ENCODE measurements around the gene GPR25.

Gene GPR25

DNA sequence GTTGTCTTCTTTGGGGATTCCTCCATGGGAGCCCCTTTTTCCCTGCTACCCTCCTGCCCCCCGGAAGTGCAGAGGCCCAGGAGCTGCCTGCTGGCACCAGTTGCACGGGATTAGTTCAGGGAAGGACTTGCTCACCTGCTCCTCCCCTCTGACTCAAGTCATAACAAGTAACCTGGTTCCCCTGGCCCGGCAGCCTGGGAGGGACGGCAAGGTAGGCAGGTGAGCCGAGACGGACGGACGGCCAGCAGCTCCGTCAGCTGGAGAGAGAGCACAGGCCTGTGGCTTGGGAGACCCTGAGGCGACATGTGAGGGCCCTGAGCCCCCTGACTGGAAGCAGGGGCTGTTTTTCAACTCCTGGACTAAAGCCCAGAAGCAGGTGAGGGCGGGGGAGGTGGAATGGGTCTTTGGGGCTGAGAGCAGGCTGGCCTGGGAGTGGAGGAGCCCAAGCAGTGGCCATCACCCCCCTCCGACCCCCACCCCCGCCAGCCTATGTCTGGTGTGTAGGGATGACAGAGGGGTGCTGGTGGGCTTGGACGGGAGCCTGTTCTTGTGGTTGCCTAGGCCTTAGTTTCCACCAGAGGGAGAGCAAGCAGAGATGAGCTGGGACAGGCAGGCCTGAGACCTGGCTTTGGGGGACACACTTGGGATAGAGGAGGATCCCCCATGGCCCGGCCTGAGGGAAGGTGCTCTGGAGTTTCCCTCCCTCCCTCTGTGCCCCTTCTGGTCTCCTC is 22.1 kb downstream of the GPR25 start, which contains the start of gene INAVA:
TSS of gene INAVA (plus strand) at position 189 of the 731 bp plus-strand sequence. CDS start 3,501 bp downstream, outside the sequence.
- peak; percentile 36 for DNase-seq (ENCODE audit: low spot score)

DNA sequence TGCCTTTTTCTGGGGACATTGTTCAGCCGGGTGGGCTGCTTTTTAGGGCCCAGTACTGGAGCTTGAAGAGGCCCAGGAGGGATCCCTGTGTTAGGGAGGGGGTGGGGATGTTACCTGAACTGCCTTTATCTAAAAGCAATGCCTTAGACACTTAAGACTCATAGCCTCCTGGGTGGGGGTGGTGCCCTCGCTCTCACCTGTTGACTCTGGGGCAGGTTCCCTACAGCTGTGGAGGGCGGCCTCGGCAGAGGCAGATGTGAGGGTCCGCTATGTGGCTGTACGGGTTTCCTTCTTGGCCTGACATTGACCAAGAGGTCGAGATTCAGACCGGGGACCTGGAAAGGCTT is 22.6 kb downstream of the GPR25 start:
- no peak for DNase-seq (ENCODE audit: low spot score)

DNA sequence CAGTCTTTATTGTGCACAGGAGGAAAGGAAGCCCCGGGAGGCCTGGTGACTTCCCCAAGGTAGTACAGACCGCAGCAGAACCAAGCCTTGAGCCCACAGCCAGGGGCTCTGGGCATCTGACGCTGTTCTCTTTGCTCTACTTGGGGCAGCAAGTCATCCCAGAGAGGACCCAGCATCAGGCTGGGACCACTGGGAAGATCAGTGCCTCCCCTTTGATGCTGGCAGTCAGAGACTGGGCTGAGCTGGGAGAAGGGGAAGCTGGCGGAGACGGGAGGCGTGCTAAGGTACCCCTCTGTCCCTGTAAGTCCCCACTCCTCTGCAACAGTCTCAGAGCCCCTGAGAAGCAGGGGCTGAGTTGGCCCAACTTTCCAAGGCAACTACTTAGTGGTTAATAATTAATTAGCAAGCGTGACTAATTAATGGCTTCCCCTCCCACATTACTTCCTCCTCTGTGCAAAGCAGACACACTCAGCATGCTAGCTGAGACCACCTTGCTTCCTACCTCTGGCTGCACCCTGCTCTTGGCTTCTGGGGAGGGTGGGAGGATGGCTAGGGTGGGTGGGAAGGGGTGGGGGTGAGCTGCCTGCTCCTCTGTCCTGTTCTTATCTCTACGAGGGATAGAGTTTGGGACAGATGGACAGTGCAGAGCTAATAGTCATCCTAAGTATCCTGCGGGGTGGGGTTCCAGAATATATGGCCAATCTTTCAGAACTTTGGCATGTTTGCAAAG is 23.2 kb downstream of the GPR25 start:
- DNase-seq (ENCODE audit: low spot score) = no peak

DNA sequence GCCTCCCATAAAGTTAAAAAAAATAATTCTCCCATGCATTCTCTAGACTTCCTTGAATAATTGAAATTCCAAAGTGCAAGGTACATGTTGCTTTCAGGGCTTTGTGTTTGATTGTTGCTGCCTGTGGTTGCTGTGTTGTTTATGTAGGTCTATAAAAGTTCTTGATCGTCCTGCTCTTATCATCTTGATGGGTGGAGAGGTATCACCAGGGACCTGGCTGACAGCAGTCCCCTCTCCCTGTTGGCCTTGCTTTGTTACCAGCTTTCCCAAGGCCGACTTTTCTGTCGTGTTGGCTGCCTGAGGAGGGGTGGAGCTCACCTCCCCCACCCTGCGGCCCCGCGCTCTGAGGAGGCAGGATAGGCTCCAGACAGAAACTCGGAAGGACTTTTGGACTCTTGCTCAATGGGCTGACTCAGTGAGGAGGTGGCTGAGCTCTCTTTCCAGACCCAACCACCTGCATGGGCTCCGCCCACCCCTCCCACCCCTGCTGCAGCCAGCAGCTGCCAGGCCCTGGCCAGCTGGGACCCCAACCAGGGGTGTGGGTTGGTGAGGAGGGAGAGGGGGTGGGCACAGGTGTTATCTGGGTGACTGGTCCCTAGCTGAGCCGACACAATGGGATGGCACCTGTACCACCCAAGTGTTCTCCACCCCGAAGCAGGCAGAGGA is 23.9 kb downstream of the GPR25 start:
- no peak for DNase-seq (ENCODE audit: low spot score)

DNA sequence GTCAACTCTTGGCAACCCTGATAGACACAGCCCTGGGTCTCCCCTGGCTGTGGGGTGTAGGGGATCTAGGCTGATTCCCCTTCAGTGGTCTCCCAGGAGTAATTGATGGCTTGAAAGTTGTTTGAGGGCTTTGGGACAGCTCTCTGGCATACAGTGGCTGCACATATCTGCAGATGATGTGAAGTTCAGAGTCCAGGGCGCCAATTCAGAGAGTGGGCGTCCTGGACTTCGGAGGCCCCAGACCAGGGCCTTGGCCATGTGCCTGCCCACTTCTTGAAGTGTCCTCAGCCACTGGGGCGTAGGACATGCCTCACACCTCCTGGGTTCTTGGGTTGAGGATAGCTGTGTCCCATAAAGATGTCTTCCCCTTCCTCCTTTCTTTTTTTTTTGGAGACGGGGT is 24.5 kb downstream of the GPR25 start:
- DNase-seq (ENCODE audit: low spot score) = no peak

DNA sequence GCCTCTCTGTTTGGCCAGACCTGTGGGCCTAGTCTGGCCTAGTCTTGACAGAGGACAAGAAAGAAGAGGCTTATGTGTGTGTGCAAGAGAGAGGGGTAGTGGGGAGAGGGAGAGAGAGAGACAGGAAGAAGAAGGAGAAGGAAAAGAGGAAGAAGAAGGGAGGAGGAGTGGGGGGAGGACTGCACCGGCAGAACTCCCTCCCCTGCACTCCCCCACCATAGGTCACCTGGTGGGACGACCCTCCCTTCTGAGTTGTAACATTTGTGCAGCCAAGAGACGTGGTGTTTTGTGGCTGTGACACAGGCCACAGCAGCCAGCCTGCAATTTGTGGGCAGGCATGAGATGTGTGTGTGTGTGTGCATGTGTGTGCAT is 26.2 kb downstream of the GPR25 start:
- no peak for DNase-seq (ENCODE audit: low spot score)

DNA sequence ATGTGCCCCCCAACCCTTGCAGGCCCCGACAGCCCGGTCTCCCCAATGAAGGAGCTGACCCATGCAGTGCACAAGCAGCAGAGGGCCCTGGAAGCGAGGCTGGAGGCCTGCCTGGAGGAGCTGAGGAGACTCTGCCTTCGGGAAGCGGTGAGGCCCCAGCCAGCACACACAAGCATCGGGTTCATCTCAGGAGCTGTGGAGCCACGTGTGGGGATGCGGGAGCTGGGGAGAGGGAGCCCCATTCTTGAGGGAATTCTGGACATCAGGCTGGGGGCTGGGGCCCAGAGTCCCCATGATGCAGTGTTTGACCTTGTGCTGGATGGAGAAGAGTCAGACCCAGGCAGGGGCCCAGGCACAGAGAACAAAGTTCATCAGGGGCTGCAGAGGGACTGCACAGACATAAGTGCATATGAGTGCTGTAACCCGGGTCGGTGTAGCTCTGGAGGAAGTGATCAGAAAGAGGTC is 26.7 kb downstream of the GPR25 start:
- DNase-seq (ENCODE audit: low spot score) = no peak

DNA sequence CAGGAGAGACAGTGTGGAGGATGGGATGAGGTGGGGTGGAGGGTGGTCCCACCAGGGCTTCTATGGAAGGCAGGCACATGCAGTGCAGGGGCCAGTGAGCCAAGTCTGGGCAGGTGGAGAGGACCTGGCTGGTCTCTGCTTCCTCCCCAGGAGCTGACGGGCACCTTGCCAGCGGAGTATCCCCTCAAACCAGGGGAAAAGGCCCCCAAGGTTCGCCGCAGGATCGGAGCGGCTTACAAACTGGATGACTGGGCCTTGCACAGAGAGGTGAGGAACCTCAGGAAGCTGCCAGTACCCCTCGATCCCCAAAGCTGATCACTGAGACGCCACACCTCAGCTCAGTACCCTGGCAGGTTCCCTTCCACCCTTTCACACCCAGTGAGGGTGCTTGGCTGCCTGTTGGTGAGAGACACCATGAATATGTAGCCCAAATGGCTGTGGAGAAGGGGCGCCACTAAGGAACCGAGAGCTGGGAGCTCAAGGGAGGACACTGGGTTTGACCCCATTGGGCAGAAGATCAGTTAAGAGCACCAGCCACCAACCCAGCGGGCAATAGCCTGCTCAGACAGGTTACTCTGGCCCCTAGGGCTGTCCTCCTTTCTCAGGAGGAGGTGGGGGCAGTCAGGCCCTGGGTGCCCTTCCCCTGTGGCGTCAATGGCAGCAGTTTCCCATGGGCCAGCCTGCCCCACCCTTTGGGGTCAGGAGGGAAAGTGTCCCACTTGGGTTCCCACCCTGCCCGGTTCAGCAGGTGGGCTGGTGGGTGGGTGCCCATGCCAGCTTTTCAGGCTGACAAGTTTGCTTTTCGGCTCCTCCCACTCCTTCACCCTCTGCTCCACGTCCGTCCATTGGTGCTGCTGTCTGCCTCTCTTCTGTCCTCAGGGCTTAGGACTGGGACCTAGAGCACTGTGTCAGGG is 27.4 kb downstream of the GPR25 start:
- no peak for DNase-seq (ENCODE audit: low spot score)

DNA sequence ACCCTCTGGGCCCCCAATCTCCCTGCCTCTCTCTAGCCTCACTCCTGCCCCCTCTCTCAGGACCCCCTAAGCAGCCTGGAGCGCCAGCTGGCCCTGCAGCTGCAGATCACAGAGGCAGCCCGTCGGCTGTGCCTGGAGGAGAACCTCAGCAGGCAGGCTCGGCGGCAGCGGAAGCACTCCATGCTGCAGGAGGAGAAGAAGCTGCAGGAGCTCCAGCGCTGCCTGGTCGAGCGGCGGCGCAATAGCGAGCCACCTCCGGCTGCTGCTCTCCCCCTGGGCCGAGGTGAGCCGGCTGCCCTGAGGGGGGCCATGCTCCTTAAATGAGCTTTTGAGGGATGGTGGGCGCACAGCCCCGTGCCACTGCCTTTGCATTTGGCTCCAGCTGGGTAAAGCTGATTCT is 28.1 kb downstream of the GPR25 start:
- peak; percentile 38 for DNase-seq (ENCODE audit: low spot score)

DNA sequence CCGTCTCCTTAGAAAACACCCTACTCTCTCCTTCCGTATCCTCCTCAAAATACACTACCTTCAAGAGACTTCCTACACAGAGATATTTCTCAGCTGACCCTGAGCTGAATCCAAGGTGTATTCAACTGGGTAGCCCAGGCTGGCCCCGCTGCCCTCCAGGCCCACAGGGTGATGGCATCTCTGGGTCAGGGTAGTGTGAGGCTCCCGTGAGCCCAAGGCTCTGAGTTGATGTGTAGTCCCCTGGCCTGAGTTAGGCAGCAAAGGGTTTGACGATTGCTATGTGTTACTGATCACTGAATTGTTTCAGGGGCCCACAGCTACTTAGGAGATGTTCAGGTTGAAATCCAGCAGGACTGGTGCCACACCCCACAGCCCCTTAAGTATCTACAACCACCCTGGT is 28.6 kb downstream of the GPR25 start:
- no peak for DNase-seq (ENCODE audit: low spot score)

DNA sequence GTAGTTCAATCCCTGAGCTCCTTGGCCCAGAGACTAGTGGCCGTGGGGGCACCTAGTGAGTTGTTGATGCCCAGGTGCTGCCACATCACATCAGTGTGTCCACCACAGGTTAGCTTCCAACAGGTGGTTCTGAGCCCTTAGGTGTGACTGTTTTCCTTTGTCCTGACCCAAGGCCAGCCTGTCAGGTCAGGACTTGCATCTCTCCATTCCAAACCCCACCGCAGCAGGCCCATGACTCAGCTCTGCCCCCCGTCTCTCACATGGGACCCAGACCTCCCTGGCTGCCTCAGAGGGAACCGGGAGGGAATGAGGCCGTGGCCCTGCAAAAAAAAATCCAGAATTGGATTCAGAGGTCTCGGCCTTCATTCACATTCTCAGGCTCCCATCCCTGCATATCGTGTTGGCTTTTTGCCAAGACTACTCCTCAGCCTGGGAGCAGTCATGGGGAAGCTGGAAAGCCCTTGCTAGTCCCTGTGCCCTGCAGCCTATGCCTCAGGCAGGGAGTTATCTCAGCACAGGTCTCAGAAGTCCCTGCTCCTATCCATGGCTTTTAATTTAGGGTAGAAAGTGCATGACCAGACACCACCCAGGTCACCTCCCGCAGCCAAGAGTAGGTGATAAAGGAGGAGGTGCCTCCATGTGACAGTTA is 29.1 kb downstream of the GPR25 start:
- DNase-seq (ENCODE audit: low spot score) = no peak

DNA sequence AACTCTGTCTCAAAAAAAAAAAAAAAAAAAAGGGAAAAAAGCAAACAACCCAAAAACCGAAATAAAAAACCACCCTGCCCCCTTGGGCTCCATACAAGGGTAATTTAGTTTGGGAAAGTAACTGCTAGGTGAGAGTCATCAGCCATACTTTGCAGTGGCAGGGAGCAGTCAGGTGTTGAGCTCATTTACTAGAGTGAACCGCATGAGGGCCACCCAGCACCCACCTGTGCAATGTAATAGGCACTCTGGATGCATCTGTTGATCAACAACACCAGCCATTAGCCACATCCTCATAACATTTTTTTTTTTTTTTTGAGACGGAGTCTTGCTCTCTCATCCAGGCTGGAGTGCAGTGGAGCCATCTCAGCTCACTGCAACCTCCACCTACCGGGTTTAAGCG is 31.0 kb downstream of the GPR25 start:
- DNase-seq (ENCODE audit: low spot score) = no peak

DNA sequence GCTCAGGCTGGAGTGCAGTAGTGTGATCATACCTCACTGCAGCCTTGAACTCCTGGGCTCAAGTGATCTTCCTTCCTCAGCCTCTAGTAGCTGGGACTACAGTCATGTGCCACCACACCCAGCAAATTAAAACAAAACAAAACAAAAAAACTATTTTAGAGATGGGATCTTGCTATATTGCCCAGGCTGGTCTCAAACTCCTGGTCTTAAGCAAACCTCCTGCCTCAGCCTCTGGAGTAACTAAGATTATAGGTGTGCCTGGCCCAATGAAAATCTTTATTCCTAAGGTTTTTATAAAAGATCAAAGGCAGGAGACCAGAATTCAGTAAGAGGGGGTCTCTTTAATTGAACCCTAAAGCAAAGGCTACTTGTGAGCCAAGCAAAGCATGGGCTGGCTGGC is 32.0 kb downstream of the GPR25 start:
- no peak for DNase-seq (ENCODE audit: low spot score)

DNA sequence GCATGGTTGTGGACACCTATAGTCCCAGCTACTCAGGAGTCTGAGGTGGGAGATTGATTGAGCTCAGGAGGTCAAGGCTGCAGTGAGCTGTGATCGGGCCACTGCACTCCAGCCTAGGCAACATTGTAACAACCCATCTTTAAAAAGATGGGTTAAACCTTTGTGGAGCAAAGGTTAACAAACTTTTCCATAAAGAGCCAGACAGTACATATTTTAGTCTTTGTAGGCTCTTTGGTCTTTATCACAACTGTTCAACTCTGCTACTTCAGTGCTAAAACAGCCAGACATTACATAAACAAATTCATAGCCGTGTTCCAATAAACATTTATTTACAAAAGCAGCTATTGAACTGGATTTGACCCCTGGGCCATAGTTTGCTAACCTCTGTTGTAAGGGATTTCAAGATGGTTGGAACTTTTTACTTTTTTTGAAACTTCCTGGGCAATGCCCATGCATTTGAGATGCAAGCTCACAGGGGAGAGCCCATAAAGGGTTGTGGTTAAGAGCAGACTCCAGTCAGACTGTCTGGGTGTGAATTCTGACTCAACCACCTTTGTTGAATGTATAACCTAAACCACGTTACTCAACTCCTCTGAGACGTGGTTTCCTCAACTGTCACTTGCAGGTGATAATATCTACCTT is 32.8 kb downstream of the GPR25 start:
- DNase-seq (ENCODE audit: low spot score) = no peak

DNA sequence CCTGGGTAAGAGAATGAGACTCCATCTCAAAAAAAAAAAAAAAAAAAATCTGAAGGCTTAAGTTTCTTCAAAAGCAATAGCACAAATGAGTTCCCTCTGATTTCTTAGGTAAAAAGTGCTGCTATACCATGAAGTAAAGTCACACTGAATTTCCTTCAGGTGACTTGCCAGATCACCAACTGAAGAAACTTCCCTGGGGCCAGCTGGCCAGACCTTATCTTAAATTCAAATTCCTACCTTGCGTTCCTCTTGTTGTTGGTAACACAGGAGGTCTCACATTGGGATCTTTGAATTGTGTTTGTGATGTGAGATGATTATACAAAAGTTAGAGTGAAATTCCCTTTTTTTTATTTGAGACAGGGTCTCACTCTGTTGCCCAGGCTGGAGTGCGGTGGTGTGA is 33.7 kb downstream of the GPR25 start:
- DNase-seq (ENCODE audit: low spot score) = no peak

DNA sequence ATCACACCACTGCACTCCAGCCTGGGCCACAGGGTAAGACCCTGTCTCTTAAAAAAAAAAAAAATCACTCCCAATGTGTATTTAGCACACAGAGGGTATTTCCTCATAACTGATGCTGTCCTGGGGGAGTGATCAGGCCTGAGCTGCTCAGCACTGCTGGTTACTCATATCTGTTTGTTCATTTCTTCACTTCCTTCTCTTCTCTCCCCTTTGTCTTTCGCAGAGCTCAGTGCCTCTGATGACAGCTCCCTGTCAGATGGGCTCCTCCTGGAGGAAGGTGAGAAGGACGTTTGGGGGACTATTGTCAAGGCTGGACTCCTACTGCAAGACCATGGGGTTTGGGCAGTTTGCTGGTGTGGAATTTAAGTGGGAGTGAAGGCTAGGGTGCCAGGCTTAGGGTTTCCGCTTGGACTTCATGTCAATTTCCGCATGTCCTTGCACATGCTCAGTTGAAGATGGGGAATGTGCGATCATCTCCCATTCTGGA is 34.9 kb downstream of the GPR25 start:
- no peak for DNase-seq (ENCODE audit: low spot score)

DNA sequence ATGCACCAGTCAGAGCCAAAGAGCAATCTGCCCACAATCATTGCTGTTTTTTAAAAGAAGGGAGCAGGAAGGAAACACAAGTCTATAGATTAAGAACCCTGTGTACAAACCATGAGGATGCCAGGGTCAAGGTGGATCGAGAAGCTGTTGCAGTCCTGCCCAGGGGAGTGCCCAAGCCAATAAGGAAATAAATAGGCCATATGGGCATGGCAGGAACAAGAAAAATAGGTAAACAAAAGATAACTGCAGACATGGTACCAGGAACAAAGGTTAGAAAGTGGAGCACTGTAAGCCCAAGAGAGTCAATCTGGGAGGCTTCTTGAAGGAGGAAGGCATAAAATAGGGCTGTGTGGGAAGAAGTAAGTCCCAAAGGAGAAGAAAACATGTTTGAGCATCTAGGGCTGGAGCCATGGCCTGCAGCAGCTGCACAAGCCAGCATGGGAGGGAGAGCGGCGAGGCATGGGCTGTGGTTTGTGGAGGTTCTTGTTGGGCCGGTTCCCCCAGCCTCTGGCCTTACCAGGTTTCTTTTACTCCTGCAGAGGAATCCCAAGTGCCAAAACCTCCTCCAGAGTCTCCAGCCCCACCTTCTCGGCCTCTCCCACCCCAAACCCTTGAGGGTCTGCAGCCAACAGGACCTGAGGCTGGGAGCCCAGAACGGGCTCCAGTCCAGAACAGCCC is 35.5 kb downstream of the GPR25 start:
- DNase-seq (ENCODE audit: low spot score) = no peak

DNA sequence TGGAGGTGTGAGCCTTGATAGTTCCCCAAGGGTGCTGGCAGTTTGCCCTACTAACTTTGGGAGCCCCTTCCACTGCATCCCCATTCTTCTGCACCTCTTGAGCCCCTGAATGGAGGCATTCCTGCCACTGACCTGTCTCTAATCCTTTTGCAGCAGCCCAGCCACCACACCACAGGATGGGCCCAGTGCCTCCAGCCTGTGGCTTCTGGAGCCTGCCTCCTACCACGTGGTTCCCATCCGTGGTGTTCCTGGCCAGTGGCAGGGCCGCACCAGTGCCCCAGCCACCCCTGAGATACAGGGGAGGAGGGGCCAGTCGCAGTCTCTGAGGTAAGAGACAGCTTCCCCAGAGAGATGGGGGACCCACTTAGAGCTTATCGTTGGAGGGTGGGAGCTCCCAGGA is 36.3 kb downstream of the GPR25 start:
- DNase-seq (ENCODE audit: low spot score) = no peak

DNA sequence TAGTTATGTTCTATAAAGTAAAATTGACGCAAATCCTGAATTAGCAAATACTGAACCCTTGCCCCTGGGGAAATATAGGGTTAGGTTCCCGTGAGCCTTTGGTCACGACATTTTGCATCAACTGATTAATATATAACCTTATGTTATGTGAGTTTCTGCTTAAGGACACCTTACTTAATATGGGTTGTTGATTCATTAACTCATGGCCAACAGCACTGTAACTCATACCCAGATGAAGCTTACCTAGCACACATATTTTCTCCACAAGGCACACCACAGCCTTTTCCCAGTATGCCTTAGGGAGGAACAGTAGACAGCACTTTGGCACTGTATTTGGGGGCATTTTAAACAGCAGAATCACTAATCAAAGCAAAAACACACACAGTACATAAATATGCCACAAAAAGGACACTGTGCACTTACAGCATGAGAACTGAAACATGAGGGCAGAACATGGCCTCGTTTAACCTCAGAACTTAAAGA is 37.0 kb downstream of the GPR25 start:
- DNase-seq (ENCODE audit: low spot score) = no peak

DNA sequence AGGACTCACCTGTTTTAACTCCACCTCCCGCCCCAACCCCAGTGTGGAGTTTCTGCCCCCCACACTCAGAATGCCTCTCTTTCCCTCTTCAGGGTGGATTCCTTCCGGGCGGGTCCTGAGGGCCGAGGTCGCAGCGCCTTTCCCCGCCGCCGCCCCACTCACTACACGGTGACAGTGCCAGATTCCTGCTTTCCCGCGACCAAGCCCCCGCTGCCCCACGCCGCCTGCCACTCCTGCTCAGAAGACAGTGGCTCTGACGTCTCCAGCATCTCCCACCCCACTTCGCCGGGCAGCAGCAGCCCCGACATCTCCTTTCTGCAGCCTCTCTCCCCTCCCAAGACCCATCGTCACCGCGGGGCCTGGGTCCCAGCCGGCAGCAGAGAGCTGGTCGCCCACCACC is 38.6 kb downstream of the GPR25 start:
- DNase-seq (ENCODE audit: low spot score) = no peak

All from D341Med (cell line).